ENCODE data around the gene TMEM176A. TPM values are rescaled to one million over a fixed set of nuclear protein-coding genes. Genes with fewer than 3 reads are reported as not detected.
A peak's percentile ranks its signal among the peaks of the same experiment; 100 is the strongest.

The TMEM176A gene
- total and polyA plus RNA-seq, 2 of the 8 experiments (the other 6 are each of a cell fraction or from before 2014, with no cell fraction given), result 1.3 to 1.5 TPM

DNA sequence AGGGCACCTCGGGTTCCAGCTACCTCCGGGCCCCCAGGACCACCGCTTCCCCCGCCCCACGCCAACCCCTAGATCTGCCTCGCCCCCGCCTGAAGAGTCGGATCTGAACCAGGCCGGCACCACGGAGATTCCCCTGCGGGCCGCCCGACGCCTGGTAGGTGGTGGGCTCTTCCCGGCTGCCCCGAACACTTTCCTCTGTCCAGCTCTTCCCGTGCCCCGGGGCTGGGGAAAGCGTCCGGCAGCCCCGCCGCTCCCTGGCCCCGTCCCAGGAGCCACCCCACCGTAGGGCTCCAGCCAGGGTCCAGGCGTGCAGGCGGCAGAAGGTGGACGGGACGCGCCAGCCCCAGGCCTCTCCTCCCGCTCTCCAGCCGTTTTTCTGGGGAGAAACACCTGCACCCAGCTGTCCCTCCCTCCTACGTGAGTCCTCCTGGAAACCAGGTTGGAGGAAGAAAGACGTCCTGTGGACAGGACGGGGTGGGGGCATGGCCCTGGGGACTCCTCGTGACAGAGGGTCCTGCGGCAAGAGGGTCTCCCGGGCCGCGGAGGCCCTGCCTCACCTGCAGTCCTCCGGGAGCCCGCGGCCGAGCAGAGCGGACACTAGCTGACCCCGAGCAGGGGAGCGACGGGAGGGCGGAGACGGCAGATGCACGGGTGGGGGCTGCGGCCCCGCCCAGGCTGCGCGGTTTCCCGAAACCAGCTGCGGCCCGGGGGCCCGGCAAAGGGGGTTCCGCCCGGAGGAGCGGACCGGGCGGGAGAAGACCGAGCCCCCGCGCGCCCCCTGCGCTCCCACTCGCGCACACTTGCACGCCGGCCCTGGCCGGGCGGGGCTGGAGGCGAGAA is 608 bp upstream of the TMEM176A start, which contains the start of gene TMEM176B:
TSS of gene TMEM176B (minus strand) at position 624 of the 840 bp plus-strand sequence. CDS start 3,795 bp downstream, outside the sequence.
- Histone ChIP-seq H3K79me1 (ENCODE audit: low read depth, low read length) (no peaks in the 10 kb centered on the region), H3K9me3 (ENCODE audit: insufficient read depth in 2 of 2, low read depth in 1 of 2, low read length in 1 of 2) (no peaks in the 10 kb centered on the region; a peak in 1 of 4 replicates), H3K27ac (ENCODE audit: low read depth, low read length) (no peak within 1 kb of the TSS), H3K27me3 (replicated peaks in 1 of 4; ENCODE audit: control insufficient read depth in 3 of 4, extremely low read depth in 1 of 4, insufficient read depth in 3 of 4, low read length in 3 of 4) (peaks cover 37 to 49% (median 46%) of the 10 kb centered on the region in 4 experiments), H2BK20ac (ENCODE audit: low read length) (no peak within 1 kb of the TSS), H3K9ac (replicated peaks in 1 of 4; ENCODE audit: extremely low read depth in 1 of 4, low read depth in 3 of 4, low read length in 3 of 4) (no peak within 1 kb of the TSS), H3K4me1 (replicated peaks in 1 of 4; ENCODE audit: control insufficient read depth in 3 of 4, insufficient read depth in 4 of 4, low read length in 3 of 4) (peaks cover 0 to 9% (median 4%) of the 10 kb centered on the region in 4 experiments; a peak in 6 of 7 replicates), H2BK5ac (ENCODE audit: low read depth, low read length) (no peak within 1 kb of the TSS), H3K18ac (ENCODE audit: extremely low read depth, low read length) (no peak within 1 kb of the TSS; the same call in 1 of the 2 replicates), H4K20me1 (replicated peaks in 1 of 2; ENCODE audit: control insufficient read depth in 1 of 2, insufficient read depth in 2 of 2, low read length in 2 of 2) (no peaks in the 10 kb centered on the region), H3K4ac (replicated peaks; ENCODE audit: insufficient read length, low read depth, low read length) (no peak within 1 kb of the TSS), H3K4me2 (ENCODE audit: insufficient read depth in 1 of 2, low read depth in 2 of 2, low read length in 2 of 2) (peak within 1 kb of the TSS; percentile 84 to 93), H3K4me3 (ENCODE audit: extremely low read depth in 1 of 4, insufficient read depth in 2 of 4, low read depth in 3 of 4, low read length in 4 of 4) (peak within 1 kb of the TSS; percentile 31 to 66 (median 44)), H3K23ac (ENCODE audit: insufficient read length) (no peak within 1 kb of the TSS), H2AFZ (ENCODE audit: low read length) (peak within 1 kb of the TSS; percentile 56; the same call in 1 of the 2 replicates), H4K91ac (replicated peaks; ENCODE audit: insufficient read length, low read length) (no peak within 1 kb of the TSS), H3K36me3 (ENCODE audit: control insufficient read depth in 2 of 4, insufficient read depth in 4 of 4, low read length in 3 of 4) (peaks cover 0 to 11% (median 0%) of the 10 kb centered on the region in 4 experiments; a peak in 1 of 8 replicates), H4K5ac (ENCODE audit: insufficient read length, low read depth, low read length) (no peak within 1 kb of the TSS), H2BK120ac (replicated peaks; ENCODE audit: low read depth, low read length) (no peak within 1 kb of the TSS), H3K79me2 (ENCODE audit: control insufficient read depth in 1 of 2, insufficient read depth in 2 of 2, low read length in 2 of 2) (no peaks in the 10 kb centered on the region), H2BK12ac (ENCODE audit: low read depth, low read length) (no peak within 1 kb of the TSS), H3K56ac (replicated peaks; ENCODE audit: insufficient read length, low read depth, low read length) (no peak within 1 kb of the TSS), H3K23me2 (ENCODE audit: low read depth, low read length) (peaks cover 14% of the 10 kb centered on the region), H2BK15ac (ENCODE audit: low read length) (no peak within 1 kb of the TSS), H4K8ac (ENCODE audit: extremely low read depth, insufficient read depth, low read length) (no peak within 1 kb of the TSS; the same call in 1 of the 2 replicates), H3K14ac (ENCODE audit: insufficient read length) (no peak within 1 kb of the TSS), H2AK5ac (ENCODE audit: low read depth, low read length) (no peak within 1 kb of the TSS)
- ChIA-PET CTCF (ENCODE audit: partially characterized antibody) (interaction anchor here (0.8 to 1.9 kb wide), 9 partner anchors 8 to 351 kb away, joined by 3 to 6 read pairs (median 3); no protein-coding TSS in a partner anchor), POLR2A (ENCODE audit: partially characterized antibody) (interaction anchor here (1.0 to 1.2 kb wide), 2 partner anchors 12 to 20 kb away, joined by 3 read pairs; no protein-coding TSS in a partner anchor)
- TF ChIP-seq, protein P1, sequence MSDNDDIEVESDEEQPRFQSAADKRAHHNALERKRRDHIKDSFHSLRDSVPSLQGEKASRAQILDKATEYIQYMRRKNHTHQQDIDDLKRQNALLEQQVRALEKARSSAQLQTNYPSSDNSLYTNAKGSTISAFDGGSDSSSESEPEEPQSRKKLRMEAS (IDR thresholded peaks at IDR 0.05), result no peak
- TF ChIP-seq KDM4A (IDR thresholded peaks at IDR 0.05; ENCODE audit: low read depth, low read length, severe bottlenecking), result peak; percentile 58
- peak; percentile 94 for TF ChIP-seq SUZ12 (IDR thresholded peaks at IDR 0.05; ENCODE audit: low read length)
- TF ChIP-seq SIX5 (IDR thresholded peaks at IDR 0.05; ENCODE audit: low read depth, low read length), result no peak
- no peak for TF ChIP-seq CREB1 (IDR thresholded peaks at IDR 0.05)
- peak; percentile 87 for TF ChIP-seq EZH2 (IDR thresholded peaks at IDR 0.05; ENCODE audit: low read depth, low read length, severe bottlenecking)
- peak; percentile 50 for TF ChIP-seq RNF2 (IDR thresholded peaks at IDR 0.05; ENCODE audit: borderline replicate concordance, low read depth, low read length, missing control alignments, poor library complexity, severe bottlenecking)
- TF ChIP-seq YY1 (IDR thresholded peaks at IDR 0.05; ENCODE audit: low read depth, low read length), result no peak
- TF ChIP-seq TAF7 (optimal IDR thresholded peaks at IDR 0.05; ENCODE audit: borderline replicate concordance, low read depth, low read length), result no peak
- TF ChIP-seq CHD1 (IDR thresholded peaks at IDR 0.05; ENCODE audit: low read depth, low read length), result no peak
- WGBS, 2 experiments (ENCODE audit: extremely low coverage in 1 of 2, insufficient coverage in 1 of 2, insufficient read length in 1 of 2, insufficient replicate concordance in 2 of 2, low coverage in 1 of 2, low lambda C conversion rate in 2 of 2, missing lambda C conversion rate in 1 of 2), result 10% methylated on average over 25 of the region's 75 CpGs; no CpG with 5 or more reads in 1 of the 2 experiments
- FAIRE-seq, result no peak
- peak in 1 of 2 experiments; percentile 58 for DNase-seq (ENCODE audit: low read depth in 1 of 2, low spot score in 2 of 2)
